HUES64 (cell line): Measurements from ENCODE around the gene QSOX2.
A peak's percentile ranks its signal among the peaks of the same experiment; 100 is the strongest.
"Not testable (repeated sequence)": the region's sequence is repeated elsewhere in the genome, so short reads cannot be mapped to it uniquely, and the experiment has no call there.

Experiments used
- H3K27ac ChIP-seq: 2 replicates; pipeline ENCODE4 v1.7.0; 2013; ENCODE audit warnings: low read depth, low read length, inconsistent platforms
- H3K27me3 ChIP-seq: 2 replicates; pipeline ENCODE4 v1.6.1; 2013; ENCODE audit warnings: mild to moderate bottlenecking, low read length; ENCODE audit not compliant: insufficient read depth
- H3K36me3 ChIP-seq: 2 replicates; pipeline ENCODE4 v1.6.1; 2013; ENCODE audit warnings: mild to moderate bottlenecking, low read length; ENCODE audit not compliant: insufficient read depth
- H3K4me1 ChIP-seq: 2 replicates; pipeline ENCODE4 v1.6.1; 2013; ENCODE audit warnings: mild to moderate bottlenecking, low read length, moderate library complexity; ENCODE audit not compliant: insufficient read depth
- H3K4me3 ChIP-seq: 2 replicates; pipeline ENCODE4 v1.5.1; 2013; ENCODE audit warnings: mild to moderate bottlenecking, low read length, moderate library complexity
- H3K9ac ChIP-seq: 2 replicates; pipeline ENCODE4 v1.6.1; 2013; ENCODE audit warnings: mild to moderate bottlenecking, low read depth, low read length
- H3K9me3 ChIP-seq: 2 replicates; pipeline ENCODE4 v1.6.1; 2013; ENCODE audit warnings: low read depth, low read length; ENCODE audit not compliant: insufficient read depth
- WGBS: fragments of 150-250, 120-280 bp; methylation state at CpG from one replicate; pipeline ENCODE4 v1.1.7; 2013; ENCODE audit warnings: missing lambda C conversion rate; 5-methylcytosine and 5-hydroxymethylcytosine counted together

The QSOX2 gene

DNA sequence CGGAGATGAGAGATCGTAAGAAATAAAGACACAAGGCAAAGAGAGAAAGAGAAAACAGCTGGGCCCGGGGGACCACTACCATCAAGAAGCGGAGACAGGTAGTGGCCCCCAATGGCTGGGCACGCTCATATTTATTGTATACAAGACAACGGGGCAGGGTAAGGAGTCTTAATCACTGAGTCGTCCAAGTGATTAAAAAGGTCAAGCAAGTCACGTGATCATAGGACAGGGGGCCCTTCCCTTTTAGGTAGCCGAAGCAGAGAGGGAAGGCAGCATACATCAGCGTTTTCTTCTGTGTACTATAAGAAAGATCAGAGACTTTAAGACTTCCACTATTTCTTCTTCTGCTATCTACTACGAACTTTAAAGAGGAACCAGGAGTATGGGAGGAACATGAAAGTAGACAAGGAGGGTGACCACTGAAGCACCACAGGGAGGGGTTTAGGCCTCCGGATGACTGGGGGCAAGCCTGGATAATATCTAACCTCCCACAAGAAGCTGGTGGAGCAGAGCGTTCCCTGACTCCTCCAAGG lies 24.6 kb upstream of the QSOX2 start:
- Histone ChIP-seq H3K9ac (no peak overlapping the region), H3K27me3 (no peaks in the 10 kb centered on the region), H3K27ac (no peak overlapping the region), H3K9me3 (no peaks in the 10 kb centered on the region), H3K4me3 (no peak overlapping the region), H3K4me1 (peaks cover 7% of the 10 kb centered on the region; the same call in 1 of the 2 replicates), H3K36me3 (no peaks in the 10 kb centered on the region)
- 86% methylated on average over 12 of the region's 13 CpGs for WGBS

DNA sequence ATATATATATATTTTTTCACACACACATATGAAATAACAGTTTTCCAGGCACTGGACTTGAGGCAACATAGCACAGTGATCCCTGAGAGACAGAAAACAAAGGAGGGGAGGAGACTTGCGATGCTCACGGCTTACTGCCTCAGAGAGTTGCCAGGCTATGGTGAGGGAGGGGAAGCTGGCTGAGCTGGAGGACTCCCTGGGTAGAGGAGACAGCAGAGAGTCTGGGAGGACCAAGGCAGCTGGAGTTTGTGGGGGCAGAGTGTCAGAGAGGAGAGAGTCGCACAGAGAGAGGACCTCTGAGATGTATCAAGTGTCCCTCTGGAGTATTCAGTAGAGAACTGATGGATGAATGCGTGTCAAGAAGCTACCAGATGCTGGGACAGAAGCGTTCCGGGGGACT lies 23.1 kb upstream of the QSOX2 start:
- 70% methylated on average over 6 of the region's 6 CpGs for WGBS
- Histone ChIP-seq H3K27ac (no peak overlapping the region), H3K36me3 (no peaks in the 10 kb centered on the region), H3K9me3 (no peaks in the 10 kb centered on the region), H3K9ac (no peak overlapping the region), H3K27me3 (no peaks in the 10 kb centered on the region), H3K4me3 (no peak overlapping the region), H3K4me1 (peaks cover 7% of the 10 kb centered on the region; the same call in 1 of the 2 replicates)

- H3K27me3 ChIP-seq: no peaks in the 10 kb centered on the region
- whole genome bisulfite sequencing: 36% methylated on average over 5 of the region's 6 CpGs
- no peak overlapping the region for H3K4me3 ChIP-seq
- peaks cover 7% of the 10 kb centered on the region; the same call in 1 of the 2 replicates for H3K4me1 ChIP-seq
- H3K36me3 ChIP-seq: no peaks in the 10 kb centered on the region
- H3K9me3 ChIP-seq: no peaks in the 10 kb centered on the region
- H3K27ac ChIP-seq: no peak overlapping the region
- H3K9ac ChIP-seq: no peak overlapping the region
Measured at GRCh38 chr9:136268318-136268717, 22.7 kb upstream of the QSOX2 start.

DNA sequence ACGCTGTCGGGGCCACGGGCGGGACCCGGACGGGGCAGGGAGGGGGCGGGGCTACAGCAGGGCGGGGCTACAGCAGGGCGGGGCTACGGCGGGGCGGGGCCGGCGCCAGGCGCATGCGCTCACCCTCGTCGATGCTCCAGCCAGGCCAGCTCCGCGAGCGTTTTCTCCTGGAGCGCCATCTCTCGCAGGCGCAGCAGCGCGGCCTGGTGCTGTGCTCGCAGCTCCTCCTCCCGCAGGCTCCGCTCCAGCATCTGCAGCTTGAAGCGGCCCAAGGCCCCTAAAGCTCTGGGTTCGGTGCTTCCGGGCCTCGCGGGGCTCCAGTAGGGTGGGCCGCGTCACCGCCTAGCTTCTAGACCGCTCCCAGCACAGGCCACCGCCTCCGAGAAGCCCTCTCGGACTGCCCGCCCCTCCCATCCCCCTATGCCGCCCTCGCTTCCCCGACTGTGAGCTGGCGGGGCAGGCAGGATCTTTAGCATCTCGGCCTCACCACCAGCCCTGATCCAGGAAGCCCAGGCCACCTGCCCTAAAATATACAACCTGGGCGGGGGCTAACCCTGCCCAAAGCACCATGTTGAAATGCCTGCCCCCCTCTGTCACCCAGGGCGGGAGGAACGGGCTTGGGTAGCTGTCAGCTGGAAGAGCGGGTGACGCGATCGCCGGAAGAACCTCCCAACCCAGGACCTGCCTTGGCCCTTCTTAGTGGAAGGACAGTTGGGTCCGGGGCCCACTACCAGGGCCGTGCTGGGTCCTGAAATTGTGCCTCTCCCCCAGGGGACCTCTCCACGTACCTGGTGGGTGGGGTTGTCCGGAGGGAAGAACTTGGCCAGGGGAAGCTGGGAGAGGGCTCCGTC lies 21.9 kb upstream of the QSOX2 start:
- H3K27ac ChIP-seq: peak overlapping the region; percentile 65; the same call in 1 of the 2 replicates
- H3K9me3 ChIP-seq: no peaks in the 10 kb centered on the region
- H3K36me3 ChIP-seq: no peaks in the 10 kb centered on the region
- WGBS: 11% methylated on average over 60 of the region's 60 CpGs
- peak overlapping the region; percentile 78 for H3K4me3 ChIP-seq
- H3K9ac ChIP-seq: peak overlapping the region; percentile 66
- peaks cover 7% of the 10 kb centered on the region; the same call in 1 of the 2 replicates for H3K4me1 ChIP-seq
- no peaks in the 10 kb centered on the region for H3K27me3 ChIP-seq

- WGBS: 91% methylated on average over 18 of the region's 18 CpGs
- H3K4me1 ChIP-seq, H3K9ac ChIP-seq, H3K9me3 ChIP-seq, H3K27me3 ChIP-seq, H3K27ac ChIP-seq, H3K36me3 ChIP-seq: not testable (repeated sequence)
- peak overlapping the region; percentile 38; the same call in 1 of the 2 replicates for H3K4me3 ChIP-seq
Measured at GRCh38 chr9:136266641-136267040, 21.0 kb upstream of the QSOX2 start.

GRCh38 chr9:136265561-136266355 lies 20.1 kb upstream of the QSOX2 start:
- no peak overlapping the region for H3K9ac ChIP-seq
- no peaks in the 10 kb centered on the region for H3K9me3 ChIP-seq
- no peaks in the 10 kb centered on the region for H3K36me3 ChIP-seq
- no peak overlapping the region for H3K4me3 ChIP-seq
- peaks cover 7% of the 10 kb centered on the region; the same call in 1 of the 2 replicates for H3K4me1 ChIP-seq
- 90% methylated on average over 16 of the region's 17 CpGs for WGBS
- H3K27me3 ChIP-seq: no peaks in the 10 kb centered on the region
- no peak overlapping the region for H3K27ac ChIP-seq

DNA sequence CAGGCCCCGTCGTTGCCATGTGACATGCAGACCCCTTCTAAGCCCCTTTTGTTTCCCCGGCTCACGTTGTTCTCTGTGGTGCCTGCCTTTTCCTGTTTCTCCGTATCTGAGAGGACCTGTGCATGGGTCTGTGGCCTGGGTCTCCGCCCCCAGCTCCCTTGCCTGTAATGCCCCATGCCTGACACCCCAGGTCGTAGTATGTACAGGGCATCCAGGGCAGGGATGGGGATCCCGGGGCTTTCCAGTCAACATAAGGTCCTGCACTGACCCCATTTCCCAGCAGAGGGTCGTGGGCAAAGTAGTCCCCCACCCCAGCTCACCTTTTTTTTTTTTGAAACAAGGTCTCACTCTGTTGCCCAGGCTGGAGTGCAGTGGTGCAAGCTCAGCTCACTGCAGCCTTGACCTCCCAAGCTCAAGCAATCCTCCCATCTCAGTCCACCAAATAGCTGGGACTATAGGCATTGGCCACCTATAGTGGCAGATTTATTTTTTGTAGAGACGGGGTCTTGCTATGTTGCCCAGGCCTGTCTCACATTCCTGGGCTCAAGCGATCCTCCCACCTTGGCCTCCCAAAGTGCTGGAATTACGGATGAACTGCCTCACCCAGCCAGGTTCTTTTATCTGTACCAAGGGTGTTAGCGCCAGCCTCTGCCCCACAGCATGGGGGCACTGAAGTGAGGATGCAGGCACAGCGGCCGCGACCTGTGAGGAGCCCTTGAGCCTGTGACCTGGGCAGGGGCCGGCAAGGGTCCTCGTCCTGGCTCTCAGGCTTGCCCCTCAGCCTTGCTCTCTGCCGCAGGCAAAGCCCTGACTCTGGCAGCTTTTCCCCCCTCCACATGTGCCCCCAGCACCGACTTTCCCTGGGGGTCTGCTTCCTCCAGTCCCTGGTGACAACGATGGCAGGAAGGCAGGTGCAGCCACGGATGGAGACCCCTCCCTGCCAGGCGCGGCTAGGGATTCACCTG lies 19.1 kb upstream of the QSOX2 start:
- Histone ChIP-seq H3K27me3 (no peaks in the 10 kb centered on the region), H3K4me1 (peaks cover 7% of the 10 kb centered on the region; the same call in 1 of the 2 replicates), H3K27ac (no peak overlapping the region), H3K4me3 (no peak overlapping the region), H3K9ac (no peak overlapping the region), H3K9me3 (no peaks in the 10 kb centered on the region), H3K36me3 (no peaks in the 10 kb centered on the region)
- WGBS: 91% methylated on average over 24 of the region's 24 CpGs

DNA sequence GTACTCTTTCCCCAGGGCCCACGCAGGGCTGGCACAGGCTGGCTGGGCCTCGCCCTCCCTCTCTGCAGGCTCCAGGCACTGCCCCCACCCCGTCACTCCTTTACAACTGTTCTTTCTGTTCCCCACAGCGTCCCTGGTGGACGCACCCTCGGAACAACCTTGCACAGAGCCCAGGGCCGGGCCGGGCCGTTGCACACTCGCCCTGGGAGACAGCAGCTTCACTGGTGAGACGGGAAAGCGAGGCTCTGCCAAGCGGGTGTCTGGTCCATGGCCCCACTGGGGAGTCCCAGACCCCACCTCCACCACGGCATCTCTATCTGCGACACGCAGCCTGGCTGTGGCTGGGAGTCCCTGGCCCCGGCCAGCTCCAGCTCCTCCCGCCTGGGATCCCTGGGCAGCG lies 18.4 kb upstream of the QSOX2 start:
- H3K9me3 ChIP-seq: no peaks in the 10 kb centered on the region
- peaks cover 7% of the 10 kb centered on the region; the same call in 1 of the 2 replicates for H3K4me1 ChIP-seq
- no peak overlapping the region for H3K4me3 ChIP-seq
- 86% methylated on average over 19 of the region's 19 CpGs for WGBS
- no peaks in the 10 kb centered on the region for H3K27me3 ChIP-seq
- H3K9ac ChIP-seq: no peak overlapping the region
- H3K27ac ChIP-seq: no peak overlapping the region
- no peaks in the 10 kb centered on the region for H3K36me3 ChIP-seq

- Histone ChIP-seq H3K4me1 (no peaks in the 10 kb centered on the region), H3K9ac (no peak overlapping the region), H3K36me3 (no peaks in the 10 kb centered on the region), H3K27me3 (no peaks in the 10 kb centered on the region), H3K27ac (no peak overlapping the region), H3K4me3 (no peak overlapping the region), H3K9me3 (no peaks in the 10 kb centered on the region)
- WGBS: over 99% methylated on average over 6 of the region's 6 CpGs
Measured at GRCh38 chr9:136262671-136263178, 17.1 kb upstream of the QSOX2 start.

DNA sequence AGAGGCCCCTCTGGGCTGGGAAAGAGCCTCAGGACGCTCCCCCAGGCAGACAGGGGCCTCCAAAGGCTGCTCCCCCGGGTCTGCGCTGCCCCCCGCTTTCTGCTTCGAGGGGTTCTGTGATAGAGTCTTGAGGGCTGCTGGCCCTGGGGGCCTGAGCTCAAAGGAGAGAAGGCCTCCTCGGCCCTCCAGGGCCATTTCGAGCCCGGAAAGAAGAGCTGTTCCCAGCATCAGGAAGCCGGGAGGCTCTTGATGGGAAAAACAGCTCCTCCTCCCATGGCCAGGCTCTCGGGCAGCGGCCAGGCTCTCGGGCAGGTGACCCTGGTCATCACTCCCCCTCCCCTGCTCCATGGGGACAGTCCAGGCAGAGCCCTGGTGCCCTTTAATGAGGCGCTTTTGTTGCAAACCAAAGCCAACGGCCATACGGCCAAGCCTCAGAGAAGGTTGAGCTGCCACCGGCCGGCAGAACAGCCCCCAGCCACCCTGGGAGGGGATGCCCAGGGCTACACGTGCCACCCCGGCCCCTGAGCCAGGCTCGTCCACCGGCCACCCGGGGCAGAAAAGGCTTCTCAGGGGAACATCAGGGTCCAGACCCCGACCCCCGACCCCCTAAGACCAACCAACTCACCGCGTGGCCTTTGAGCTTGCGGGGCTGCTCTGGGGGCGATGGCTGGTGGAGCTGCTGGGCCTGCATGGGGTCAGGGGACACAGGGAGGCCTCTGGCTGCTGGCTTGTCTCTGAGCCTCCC lies 16.2 kb upstream of the QSOX2 start:
- Histone ChIP-seq H3K27me3 (no peaks in the 10 kb centered on the region), H3K27ac (no peak overlapping the region), H3K4me1 (no peaks in the 10 kb centered on the region), H3K36me3 (no peaks in the 10 kb centered on the region), H3K9me3 (no peaks in the 10 kb centered on the region), H3K4me3 (no peak overlapping the region), H3K9ac (no peak overlapping the region)
- WGBS: 93% methylated on average over 28 of the region's 28 CpGs
